HEK293T (cell line): ENCODE data around the gene GABRG3.

Experiments used
- FOXA1 ChIP-seq: fragments of 450-650 bp; IDR thresholded peaks from 2 replicates; pipeline ENCODE4 v1.6.1; 2016; ENCODE audit warnings: mild to moderate bottlenecking
- HDGF ChIP-seq: fragments of 450-650 bp; IDR thresholded peaks from 2 replicates; pipeline ENCODE4 v1.6.1; 2017; ENCODE audit warnings: antibody characterized with exemption, borderline replicate concordance

DNA sequence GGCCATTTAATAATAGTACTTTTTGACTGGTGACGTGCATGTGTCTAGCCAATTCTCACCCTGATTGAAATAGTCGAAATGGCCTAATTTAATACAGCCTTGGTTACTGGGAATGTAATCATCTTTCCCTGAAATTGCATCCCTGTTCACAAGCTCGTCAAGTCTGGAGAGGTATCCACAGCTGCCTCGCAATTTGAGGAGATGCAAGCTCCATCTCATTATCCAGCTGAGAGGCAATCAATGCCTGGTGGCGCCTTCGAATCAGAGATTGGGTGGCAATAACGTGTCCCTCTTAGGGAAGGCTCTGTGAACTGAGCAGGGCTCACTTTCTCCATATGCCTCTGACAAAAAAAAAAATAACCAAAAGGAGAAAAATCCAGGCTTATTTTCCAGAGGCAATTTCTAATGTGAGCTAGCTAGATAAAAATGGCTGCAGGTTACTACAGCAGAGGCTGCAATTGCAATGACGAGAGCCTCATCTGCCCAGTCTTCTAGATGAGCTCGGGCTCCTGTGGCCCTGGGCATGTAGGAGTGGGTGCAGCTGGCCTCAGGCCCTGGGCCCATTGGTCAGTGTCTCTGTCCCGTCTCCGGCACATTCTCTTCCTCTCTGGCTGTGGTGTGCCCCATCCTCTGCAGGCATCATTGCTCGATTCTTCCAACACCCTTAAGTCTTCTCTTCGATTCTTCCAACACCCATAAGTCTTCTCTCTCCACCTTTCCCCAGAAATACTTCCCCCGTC lies 487.5 kb downstream of the GABRG3 start:
- TF ChIP-seq HDGF (no peak), FOXA1 (no peak)
